Erythroblast (primary cell): ENCODE results near the gene MAEA.
"Not testable (repeated sequence)": the region's sequence is repeated elsewhere in the genome, so short reads cannot be mapped to it uniquely, and the experiment has no call there.

ENCODE experiments used
- DNase-seq, 2 experiments: peaks; one replicate each; lab custom pipeline; 2025; lab: John Stamatoyannopoulos, UW
- GATA1 ChIP-seq: IDR thresholded peaks from 2 replicates; pipeline ENCODE4 v1.6.1; 2011; ENCODE audit warnings: low read depth, mild to moderate bottlenecking, control low read depth, low read length, moderate library complexity
- POLR2A ChIP-seq: IDR thresholded peaks from 2 replicates; pipeline ENCODE4 v1.6.1; 2011; ENCODE audit warnings: mild to moderate bottlenecking, low read length

MAEA gene

DNA sequence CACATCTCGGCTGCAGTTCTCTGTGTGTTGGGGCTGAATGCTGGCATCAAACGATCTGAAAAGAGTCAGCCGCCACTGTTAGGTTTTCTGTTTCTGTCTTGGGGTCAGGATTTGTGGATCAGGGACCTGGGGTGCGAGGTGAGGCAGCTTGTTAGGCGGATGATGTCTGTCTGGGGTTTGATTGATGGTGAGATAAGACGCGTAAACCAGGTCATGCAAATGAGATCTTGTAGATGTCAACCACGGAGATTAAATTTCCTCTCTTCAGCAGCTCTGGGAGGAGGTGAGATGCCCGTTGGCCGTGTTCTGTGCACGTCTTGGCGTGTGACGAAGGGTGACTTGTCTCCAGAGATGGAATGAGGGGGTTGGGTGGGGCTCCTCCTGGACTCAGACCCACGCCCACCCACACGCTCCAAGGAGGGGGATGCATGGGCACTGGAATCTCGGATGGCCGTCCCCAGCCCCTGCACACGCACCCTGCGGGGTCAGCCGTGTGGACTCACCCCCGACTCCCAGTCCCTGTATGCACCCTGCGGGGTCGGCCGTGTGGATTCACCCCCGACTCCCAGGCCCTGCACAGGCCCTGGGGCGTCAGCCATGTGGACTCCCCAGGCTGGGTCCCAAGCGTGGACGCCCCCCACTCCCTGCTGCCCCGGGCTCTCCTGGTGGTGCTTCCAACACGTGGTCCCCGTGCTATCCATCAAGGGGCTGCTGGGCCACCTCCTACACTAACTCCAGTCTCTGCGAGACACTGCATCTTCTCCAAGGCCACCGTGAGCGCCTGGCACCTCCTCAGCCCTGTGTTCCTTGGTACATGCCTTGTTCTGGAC, 41.3 kb downstream of the MAEA start:
- TF ChIP-seq POLR2A: no peak
- TF ChIP-seq GATA1: no peak
- DNase-seq: no peak

DNA sequence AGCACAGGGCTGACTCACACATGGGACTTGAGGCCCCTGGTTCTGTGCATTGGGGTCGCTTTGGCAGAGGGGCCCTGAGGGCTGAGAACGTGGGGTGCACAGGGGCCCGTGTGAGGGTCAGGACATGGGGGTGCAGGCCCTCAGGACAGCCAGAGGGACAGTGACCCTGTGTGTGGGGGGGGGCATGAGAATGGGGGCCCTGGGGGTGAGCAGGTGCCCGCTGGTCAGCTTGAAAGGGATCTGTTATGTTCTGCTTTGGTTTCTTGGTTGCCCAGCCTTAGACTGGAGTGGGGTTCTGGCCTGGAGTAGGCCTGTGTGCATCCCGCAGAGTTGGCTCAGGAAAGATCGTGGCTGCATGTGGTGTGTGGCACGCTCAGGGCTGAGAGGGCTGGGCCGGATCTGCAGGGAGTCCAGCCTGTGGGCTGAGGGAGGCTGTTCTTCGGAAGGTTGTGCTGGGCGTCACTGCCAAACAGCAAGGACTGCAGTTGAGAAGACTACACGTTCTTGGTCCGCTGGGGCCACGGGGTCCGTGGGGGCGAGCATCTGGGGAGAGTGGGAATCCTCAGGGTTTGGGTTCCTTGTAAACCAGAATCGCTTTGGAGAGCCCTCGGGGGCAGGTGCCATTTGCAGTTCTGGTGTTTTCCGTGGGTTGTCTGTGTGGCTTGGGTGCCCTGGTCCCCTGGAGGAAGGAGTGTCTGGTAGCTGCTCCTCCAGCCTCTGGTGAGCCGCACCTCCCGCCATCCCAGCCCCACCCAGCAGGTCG, 42.1 kb downstream of the MAEA start:
- DNase-seq: no peak
- TF ChIP-seq POLR2A (no peak), GATA1 (no peak)

DNA sequence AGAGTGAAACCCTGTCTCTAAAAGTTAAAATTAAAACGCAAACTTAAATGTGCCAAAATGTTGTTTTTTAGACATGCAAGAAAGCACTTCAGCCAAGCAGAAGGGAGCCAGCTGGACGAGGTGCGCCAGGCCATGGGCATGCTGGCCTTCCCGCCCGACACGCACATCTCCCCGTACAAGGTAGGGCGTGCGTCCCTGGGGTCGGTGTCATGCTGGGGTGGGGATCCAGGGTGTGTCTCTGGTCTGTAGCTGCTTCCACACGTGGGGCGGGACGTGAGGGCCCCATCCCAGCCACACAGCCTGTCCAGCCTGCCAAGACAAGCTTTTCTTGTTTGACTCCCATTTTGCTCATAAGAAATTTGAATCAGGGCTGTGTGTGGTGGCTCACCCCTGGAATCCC, 43.0 kb downstream of the MAEA start:
- DNase-seq: no peak
- TF ChIP-seq GATA1 (no peak), POLR2A (no peak)

DNA sequence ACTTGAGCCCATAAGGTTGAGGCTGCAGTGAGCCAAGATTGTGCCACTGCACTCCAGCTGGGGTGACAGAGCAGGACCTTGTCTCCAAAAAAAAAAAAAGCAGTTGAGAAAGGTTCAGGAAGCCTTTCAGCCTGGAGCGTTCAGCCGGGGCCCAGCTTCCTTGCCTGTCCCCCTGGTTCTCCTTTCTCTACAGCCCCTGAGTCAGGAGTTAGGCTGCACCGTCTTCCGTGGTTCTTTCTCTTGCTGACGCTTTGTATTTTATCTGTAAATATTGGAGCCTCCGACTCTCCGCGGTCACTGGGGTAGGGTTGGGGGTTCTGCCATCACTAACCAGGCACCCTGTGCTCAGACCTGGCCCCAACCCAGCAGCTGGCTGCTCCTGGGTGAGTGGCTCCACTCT, 43.6 kb downstream of the MAEA start:
- no peak for DNase-seq
- TF ChIP-seq GATA1: no peak
- no peak for TF ChIP-seq POLR2A

DNA sequence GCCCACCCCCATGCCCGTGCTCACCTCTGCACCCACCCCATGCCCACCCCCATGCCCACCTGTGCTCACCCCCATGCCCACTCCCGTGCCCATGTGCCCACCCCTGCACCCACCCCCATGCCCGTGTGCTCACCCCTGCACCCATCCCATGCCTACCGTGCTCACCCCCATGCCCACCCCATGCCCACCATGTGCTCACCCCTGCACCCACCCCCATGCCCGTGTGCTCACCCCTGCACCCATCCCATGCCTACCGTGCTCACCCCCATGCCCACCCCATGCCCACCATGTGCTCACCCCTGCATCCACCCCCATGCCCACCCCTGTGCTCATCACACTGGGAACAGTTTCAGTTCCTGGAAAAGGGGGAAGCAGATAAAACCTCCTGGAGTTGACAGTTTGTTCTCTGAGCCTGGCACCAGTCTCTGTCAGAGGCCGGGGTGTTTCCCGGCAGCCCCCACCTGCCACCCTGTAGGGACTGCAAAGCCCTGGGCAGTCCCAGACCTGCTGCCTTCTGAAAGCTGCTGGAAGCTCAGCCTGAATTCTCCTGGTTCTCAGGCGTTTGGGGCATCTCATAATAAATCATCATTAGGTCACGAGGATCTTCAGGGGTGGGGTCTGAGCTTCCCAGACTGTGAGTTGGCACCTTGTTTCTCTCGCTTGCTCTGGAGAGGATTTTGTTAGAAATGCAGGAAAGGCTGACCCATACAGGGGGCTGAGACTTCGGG, 44.3 kb downstream of the MAEA start:
- DNase-seq: not testable (repeated sequence)

DNA sequence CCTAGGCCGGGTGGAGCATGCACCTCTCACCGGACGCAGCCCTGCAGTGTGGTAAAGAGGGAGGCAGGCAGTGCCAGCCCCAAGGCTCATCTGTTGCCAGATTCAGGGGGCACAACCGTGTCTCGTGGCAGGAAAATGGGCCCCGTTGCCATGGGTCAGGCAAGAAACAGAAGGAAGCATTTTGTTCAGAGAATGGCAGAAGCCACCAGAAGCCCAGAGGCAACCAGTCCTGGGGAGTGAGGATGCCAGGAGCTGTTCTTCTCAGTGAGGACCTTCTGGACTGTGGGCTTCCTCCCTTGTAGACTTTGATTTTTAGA, 44.8 kb downstream of the MAEA start:
- TF ChIP-seq GATA1 (no peak), POLR2A (no peak)
- no peak for DNase-seq

DNA sequence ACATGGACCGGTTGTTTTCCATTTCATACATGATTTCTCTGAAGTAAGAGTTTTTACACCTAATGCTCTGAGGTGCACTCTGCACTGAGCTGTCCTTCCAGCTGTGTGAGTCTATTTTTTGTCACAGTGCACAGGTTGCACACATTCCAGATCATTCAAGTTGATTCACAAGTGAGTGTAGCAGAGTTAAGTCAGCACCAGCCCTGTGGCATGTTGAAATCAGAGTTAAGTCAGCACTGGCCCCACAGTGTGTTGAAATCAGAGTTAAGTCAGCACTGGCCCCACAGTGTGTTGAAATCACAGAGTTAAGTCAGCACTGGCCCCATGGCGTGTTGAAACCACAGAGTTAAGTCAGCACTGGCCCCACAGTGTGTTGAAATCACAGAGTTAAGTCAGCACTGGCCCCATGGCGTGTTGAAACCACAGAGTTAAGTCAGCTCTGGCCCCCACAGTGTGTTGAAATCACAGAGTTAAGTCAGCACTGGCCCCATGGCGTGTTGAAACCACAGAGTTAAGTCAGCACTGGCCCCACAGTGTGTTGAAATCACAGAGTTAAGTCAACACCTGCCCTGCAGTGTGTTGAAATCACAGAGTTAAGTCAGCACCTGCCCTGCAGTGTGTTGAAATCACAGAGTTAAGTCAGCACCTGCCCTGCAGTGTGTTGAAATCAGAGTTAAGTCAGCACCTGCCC, 45.6 kb downstream of the MAEA start:
- DNase-seq: not testable (repeated sequence)

DNA sequence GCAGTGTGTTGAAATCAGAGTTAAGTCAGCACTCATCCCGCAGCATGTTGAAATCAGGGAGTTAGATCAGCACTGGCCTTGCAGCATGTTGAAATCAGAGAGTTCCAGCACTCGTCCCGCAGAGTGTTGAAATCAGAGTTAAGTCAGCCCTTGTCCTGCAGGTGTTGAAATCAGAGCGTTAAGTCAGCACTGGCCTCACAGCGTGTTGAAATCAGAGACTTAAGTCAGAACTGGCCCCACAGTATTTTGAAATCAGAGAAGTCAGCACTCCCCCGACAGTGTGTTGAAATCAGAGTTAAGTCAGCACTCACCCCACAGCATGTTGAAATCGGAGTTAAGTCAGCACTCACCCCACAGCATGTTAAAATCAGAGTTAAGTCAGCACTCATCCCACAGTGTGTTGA, 46.4 kb downstream of the MAEA start:
- DNase-seq: peak in 1 of 2 experiments; percentile 19
- TF ChIP-seq GATA1: no peak
- TF ChIP-seq POLR2A: no peak

DNA sequence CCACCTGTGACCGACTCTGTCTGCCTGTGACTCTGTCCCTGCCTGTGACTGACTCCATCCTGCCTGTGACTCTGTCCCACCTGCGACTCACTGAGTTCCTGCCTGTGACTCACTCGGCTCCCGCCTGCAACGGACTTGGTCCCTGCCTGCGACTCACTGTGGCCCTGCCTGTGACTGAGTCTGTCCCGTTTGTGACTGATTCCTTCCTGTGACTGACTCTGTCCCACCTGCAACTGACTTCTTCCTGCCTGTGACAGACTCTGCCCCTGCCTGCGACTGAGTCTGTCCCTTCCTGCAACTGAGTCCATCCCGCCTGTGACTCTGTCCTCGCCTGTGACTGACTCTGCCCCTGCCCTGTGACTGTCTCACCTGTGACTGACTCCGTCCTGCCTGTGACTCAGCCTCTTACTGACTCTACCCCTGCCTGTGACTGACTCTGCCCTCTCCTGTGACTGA, 47.7 kb downstream of the MAEA start:
- TF ChIP-seq POLR2A: no peak
- no peak for TF ChIP-seq GATA1
- DNase-seq: peak in 1 of 2 experiments; percentile 37

DNA sequence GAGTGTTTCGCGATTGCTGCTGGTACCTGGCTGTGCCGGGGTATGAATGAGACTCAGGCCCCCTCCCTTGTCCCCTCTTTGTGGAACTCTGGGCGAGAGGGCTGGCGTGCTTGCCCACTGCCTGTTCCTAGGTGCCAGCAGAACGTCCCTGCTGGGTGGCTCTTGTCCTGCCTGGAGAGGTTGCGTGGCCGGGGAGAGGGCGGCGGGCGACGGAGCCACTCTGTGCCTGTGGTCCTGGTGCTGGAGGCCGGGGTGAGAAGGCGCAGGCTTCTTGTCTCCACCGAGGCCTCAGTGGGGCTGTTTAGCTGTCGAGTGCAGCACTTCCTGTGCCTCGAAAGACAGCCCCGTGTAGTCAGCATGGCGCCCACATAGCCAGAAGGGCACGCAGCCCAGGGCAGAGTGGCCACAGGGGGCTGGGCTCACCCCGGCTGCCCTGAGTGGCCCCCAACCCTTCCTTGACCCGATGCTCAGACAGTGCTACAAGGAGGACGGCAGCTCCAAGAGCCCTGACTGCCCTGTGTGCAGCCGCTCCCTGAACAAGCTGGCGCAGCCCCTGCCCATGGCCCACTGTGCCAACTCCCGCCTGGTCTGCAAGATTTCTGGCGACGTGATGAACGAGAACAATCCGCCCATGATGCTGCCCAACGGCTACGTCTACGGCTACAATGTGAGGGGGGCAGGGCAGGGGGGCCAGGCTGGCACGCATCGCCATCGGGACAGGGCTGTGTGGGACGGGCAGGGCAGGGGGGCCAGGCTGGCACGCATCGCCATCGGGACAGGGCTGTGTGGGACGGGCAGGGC, 48.5 kb downstream of the MAEA start:
- no peak for DNase-seq
- no peak for TF ChIP-seq GATA1

DNA sequence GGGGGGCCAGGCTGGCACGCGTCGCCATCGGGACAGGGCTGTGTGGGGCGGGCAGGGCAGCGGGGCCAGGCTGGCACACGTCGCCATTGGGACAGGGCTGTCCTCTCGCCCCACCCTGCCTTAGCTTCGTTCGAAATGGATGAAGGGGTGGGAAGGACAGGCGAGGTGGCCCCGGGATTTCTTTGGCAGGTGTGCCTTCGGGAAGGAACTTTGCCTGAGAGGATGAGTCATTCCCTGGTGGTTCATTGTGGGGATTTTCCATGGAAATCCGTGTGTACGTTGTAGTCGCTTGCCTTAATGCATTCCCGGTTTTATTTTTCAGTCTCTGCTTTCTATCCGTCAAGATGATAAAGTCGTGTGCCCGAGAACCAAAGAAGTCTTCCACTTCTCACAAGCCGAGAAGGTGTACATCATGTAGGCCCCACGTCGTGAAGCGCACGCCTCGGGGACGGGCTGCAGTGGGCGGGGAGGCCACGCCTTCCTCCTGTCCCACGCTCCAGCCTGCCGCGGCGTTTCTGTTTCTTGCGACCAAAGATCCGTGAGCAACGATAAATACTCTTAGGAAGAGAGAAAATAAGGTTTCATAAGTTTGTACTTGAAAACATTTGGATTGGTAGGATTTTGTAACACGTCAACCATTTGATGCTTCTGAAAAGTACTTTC, 49.2 kb downstream of the MAEA start:
- DNase-seq: no peak
- no peak for TF ChIP-seq POLR2A
- no peak for TF ChIP-seq GATA1

DNA sequence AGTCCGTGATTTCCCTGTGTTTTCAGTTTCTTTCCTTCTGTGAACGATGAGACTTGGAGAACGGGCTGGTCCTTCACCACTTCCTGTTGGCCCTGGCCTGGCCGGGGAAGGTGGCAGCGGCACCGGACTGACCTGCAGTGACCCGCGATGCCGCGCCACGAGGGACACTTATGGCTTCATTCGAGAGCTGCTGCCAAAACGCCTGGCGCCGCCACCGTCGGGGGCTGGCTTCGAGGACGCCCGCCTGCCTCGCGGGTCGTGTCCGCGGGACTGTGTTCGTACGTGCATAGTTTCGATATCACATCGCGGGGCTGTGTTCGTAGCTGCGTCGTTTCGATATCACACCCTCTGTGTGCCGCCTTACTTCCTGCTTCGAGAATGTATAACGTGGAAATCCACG, 49.8 kb downstream of the MAEA start:
- no peak for TF ChIP-seq POLR2A
- TF ChIP-seq GATA1: no peak
- DNase-seq: no peak

DNA sequence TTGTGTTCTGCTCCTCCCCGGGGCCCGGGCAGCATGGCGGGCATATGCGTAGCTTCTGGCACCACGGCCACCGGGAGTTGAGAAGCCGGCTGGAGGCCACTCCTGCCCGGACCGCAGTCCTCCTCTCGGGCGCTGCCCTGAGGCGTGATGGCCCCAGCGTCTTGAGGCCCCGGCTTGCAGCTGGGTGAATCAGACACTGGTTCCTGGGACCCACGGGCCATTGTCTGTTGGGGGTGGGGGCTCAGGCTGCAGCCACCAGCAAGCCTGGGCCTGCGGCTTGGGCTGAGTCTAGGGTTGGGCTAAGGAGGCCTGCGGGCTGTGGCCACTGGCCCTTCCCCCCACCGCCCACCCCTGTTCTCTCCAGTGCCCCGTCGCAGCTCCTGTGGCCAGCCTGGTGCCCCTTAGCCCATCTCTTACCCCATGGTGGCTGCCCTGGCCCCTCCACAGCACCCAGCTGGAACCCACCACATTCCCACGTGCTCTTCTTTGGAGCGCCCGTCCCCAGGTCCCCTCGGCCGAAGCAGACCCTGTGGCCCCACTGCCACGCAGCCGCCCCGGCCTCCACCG, 50.6 kb downstream of the MAEA start:
- no peak for TF ChIP-seq GATA1
- DNase-seq: no peak
